H1 (cell line): Measurements from ENCODE around the gene FBXW8. TPM values are rescaled to one million over a fixed set of nuclear protein-coding genes. Genes with fewer than 3 reads are reported as not detected.

Experiments used
- ASH2L ChIP-seq: fragments of 200-600, 300-600 bp; sonication (generic); IDR thresholded peaks from one replicate; pipeline ENCODE4 v1.7.1; 2017; ENCODE audit warnings: low read length
- ATF2 ChIP-seq: IDR thresholded peaks from 2 replicates; pipeline ENCODE4 v1.6.1; 2012; ENCODE audit warnings: low read length, inconsistent platforms
- EZH2 ChIP-seq: fragments of 200-600 bp; sonication (generic); IDR thresholded peaks from 2 replicates; pipeline ENCODE4 v1.7.1; 2012; ENCODE audit warnings: low read depth, mild to moderate bottlenecking, moderate library complexity, low read length, inconsistent platforms; ENCODE audit not compliant: severe bottlenecking
- FOSL1 ChIP-seq: IDR thresholded peaks from 2 replicates; pipeline ENCODE4 v1.6.1; 2011; ENCODE audit warnings: mild to moderate bottlenecking, low read depth, low read length, moderate library complexity; ENCODE audit not compliant: insufficient read depth
- KDM1A ChIP-seq: fragments of 200-600, 300-600 bp; sonication (generic); IDR thresholded peaks from 2 replicates; pipeline ENCODE4 v1.7.1; 2016; ENCODE audit warnings: mild to moderate bottlenecking, low read length, borderline replicate concordance
- SIN3A ChIP-seq, 2 experiments: IDR thresholded peaks in 1 of 2; conservative IDR thresholded peaks in 1 of 2; 2 replicates each; pipeline ENCODE4 v1.6.1; 2011 to 2012; ENCODE audit warnings: low read length in 2 of 2, improper control_type of control experiment in 1 of 2, low read depth in 1 of 2, mild to moderate bottlenecking in 1 of 2
- SP4 ChIP-seq: IDR thresholded peaks from 2 replicates; pipeline ENCODE4 v1.6.1; 2012; ENCODE audit warnings: low read length, inconsistent platforms
- SRF ChIP-seq: IDR thresholded peaks from 2 replicates; pipeline ENCODE4 v1.6.1; 2011; ENCODE audit warnings: mild to moderate bottlenecking, low read depth, low read length, moderate library complexity
- ZNF274 ChIP-seq: IDR thresholded peaks from 2 replicates; pipeline ENCODE4 v1.7.0; 2012; ENCODE audit warnings: low read length, borderline replicate concordance; ENCODE audit errors: extremely low read depth
- polyA plus RNA-seq, 7 experiments: library from polyadenylated mRNA; depleted of rRNA in 3 of 7; stranded (reverse) in 5 of 7; unstranded in 2 of 7; fragments of >200 nt in 5 of 7; fragments of 200-250 nt in 2 of 7; gene quantifications; 1 replicate in 5 of 7; 2 replicates in 1 of 7; 4 replicates in 1 of 7; pipeline versions ENCODE4 v1.2.1 to v1.2.3, GENCODE V29; 2011 to 2013; ENCODE audit warnings: missing spikeins in 2 of 7, mixed read lengths in 2 of 7
- total RNA-seq: library from RNA; stranded (reverse); fragmentation: NEBNext Ultra II Directional; extraction: Animal tissue kit (Norgen Biotek cat#: 25700); gene quantifications from 2 replicates; pipeline ENCODE4 v1.2.1, GENCODE V29; 2021

FBXW8 gene
- total and polyA plus RNA-seq, 2 of the 8 experiments (the other 6 are each of a cell fraction or from before 2014, with no cell fraction given), result 15.8 to 16.0 TPM

GRCh38 chr12:117038023-117038680 lies 127.4 kb downstream of the FBXW8 start (continued):
- TF ChIP-seq SRF (no peak), ZNF274 (no peak), FOSL1 (no peak), SIN3A (conservative IDR thresholded peaks at IDR 0.05 in 1 of 2, IDR thresholded peaks at IDR 0.05 in 1 of 2; ENCODE audit: low read depth in 1 of 2, low read length in 2 of 2) (no peak), ASH2L (no peak), KDM1A (no peak), SP4 (no peak), EZH2 (no peak), ATF2 (no peak)
